K562 (cell line): ENCODE measurements around the gene KSR2. TPM values are rescaled to one million over a fixed set of nuclear protein-coding genes. Genes with fewer than 3 reads are reported as not detected.

Experiments
- ATAC-seq: fragments of 200-7000 bp; cut with Tn5 transposase; 3 replicates; pipeline ENCODE4 v1.9.1; 2020; ENCODE audit warnings: moderate library complexity
- BruUV-seq: library from RNA; stranded (reverse); fragments of 400-500 nt; replicated peaks from 2 replicates; lab custom pipeline; 2021; lab: Mats Ljungman, UMichigan
- CTCF ChIA-PET: fragments of 300-600 bp; formaldehyde crosslinking; extraction: SDS; loops from one replicate; lab custom pipeline; 2021; ENCODE audit warnings: low intra/inter-chr PET ratio; lab: Yijun Ruan, JAX
- POLR2A ChIA-PET: fragments of 300-600, 350-650 bp; sonication (Branson Sonifier 250); formaldehyde crosslinking; extraction: SDS; loops from one replicate; lab custom pipeline; 2021; ENCODE audit warnings: antibody characterized with exemption, inconsistent platforms; lab: Yijun Ruan, JAX
- DNase-seq, 4 experiments: peaks; one replicate each; pipeline versions ENCODE4 v3.0.0 to v3.0.0-alpha.2; 2011 to 2018; ENCODE audit warnings: low spot score in 3 of 4, mixed read lengths in 3 of 4; ENCODE audit errors: extremely low read depth in 1 of 4
- FAIRE-seq: peaks from 2 replicates; lab custom pipeline; 2011; peaks lifted over from hg19 to GRCh38; lab: Jason Lieb, UNC
- H2AFZ ChIP-seq: 2 replicates; pipeline ENCODE4 v1.6.0; 2011; ENCODE audit warnings: low read depth, low read length, control low read depth, inconsistent platforms
- H3K27ac ChIP-seq: fragments of 200-600 bp; 3 replicates; pipeline ENCODE4 v1.8.0; 2011; ENCODE audit warnings: low read depth, mild to moderate bottlenecking, control low read depth, inconsistent platforms, low read length, moderate library complexity, mixed read lengths; ENCODE audit errors: extremely low read depth
- H3K27me3 ChIP-seq, 2 experiments: fragments of 300-600 bp in 1 of 2; 2 replicates in 1 of 2; 3 replicates in 1 of 2; pipeline versions ENCODE4 v1.6.0 to v1.8.0; 2011; ENCODE audit warnings: inconsistent platforms in 2 of 2, low read length in 2 of 2, mild to moderate bottlenecking in 1 of 2, mixed read lengths in 1 of 2, moderate library complexity in 1 of 2; ENCODE audit not compliant: control insufficient read depth in 2 of 2, insufficient read depth in 2 of 2
- H3K36me3 ChIP-seq: fragments of 300-600 bp; 3 replicates; pipeline ENCODE4 v1.8.0; 2011; ENCODE audit warnings: mild to moderate bottlenecking, low read length, inconsistent platforms; ENCODE audit not compliant: control insufficient read depth, insufficient read depth
- H3K4me1 ChIP-seq, 2 experiments: fragments of 200-600 bp in 1 of 2; replicated peaks in 1 of 2; 2 replicates in 1 of 2; 3 replicates in 1 of 2; pipeline versions ENCODE4 v1.5.1 to v1.8.0; 2011; ENCODE audit warnings: inconsistent platforms in 2 of 2, low read length in 2 of 2, mild to moderate bottlenecking in 1 of 2, mixed read lengths in 1 of 2, moderate library complexity in 1 of 2; ENCODE audit not compliant: control insufficient read depth in 2 of 2, insufficient read depth in 2 of 2
- H3K4me2 ChIP-seq: 2 replicates; pipeline ENCODE4 v1.6.1; 2011; ENCODE audit warnings: low read length, control low read depth, inconsistent platforms, mixed read lengths; ENCODE audit not compliant: insufficient read depth
- H3K4me3 ChIP-seq: fragments of 200-600 bp; sonication (generic), shearing (Covaris generic); 2 replicates; pipeline ENCODE4 v1.5.1; 2016; ENCODE audit warnings: control low read depth, inconsistent platforms
- H3K79me2 ChIP-seq: fragments of 200-600 bp; 3 replicates; pipeline ENCODE4 v1.8.0; 2011; ENCODE audit warnings: low read length, inconsistent platforms; ENCODE audit not compliant: control insufficient read depth, insufficient read depth
- H3K9ac ChIP-seq, 2 experiments: 2 replicates each; pipeline versions ENCODE4 v1.6.0 to v1.6.1; 2011; ENCODE audit warnings: low read depth in 2 of 2, low read length in 2 of 2, control low read depth in 1 of 2, inconsistent platforms in 1 of 2, mild to moderate bottlenecking in 1 of 2, mixed read lengths in 1 of 2; ENCODE audit not compliant: insufficient read depth in 1 of 2
- H3K9me1 ChIP-seq: one replicate; pipeline ENCODE4 v1.6.0; 2011; ENCODE audit warnings: inconsistent platforms, mild to moderate bottlenecking, low read length, moderate library complexity; ENCODE audit not compliant: control insufficient read depth, insufficient read depth
- H3K9me3 ChIP-seq: replicated peaks from 2 replicates; pipeline ENCODE4 v1.5.1; 2011; ENCODE audit warnings: low read depth, low read length, inconsistent platforms; ENCODE audit not compliant: control insufficient read depth, insufficient read depth
- H4K20me1 ChIP-seq: replicated peaks from 2 replicates; pipeline ENCODE4 v1.6.1; 2011; ENCODE audit warnings: low read length, inconsistent platforms, mixed read lengths; ENCODE audit not compliant: control insufficient read depth, insufficient read depth
- DIDO1 ChIP-seq: fragments of 450-650 bp; IDR thresholded peaks from 2 replicates; pipeline ENCODE4 v1.6.1; 2016; ENCODE audit warnings: low read depth, missing biosample characterization, missing genetic modification characterization
- KDM5B ChIP-seq: fragments of 200-600 bp; sonication (generic); IDR thresholded peaks from 2 replicates; pipeline ENCODE4 v1.6.1; 2012; ENCODE audit warnings: low read depth, mild to moderate bottlenecking, moderate library complexity, low read length, control low read depth, inconsistent platforms; ENCODE audit not compliant: insufficient replicate concordance
- PHB2 ChIP-seq: fragments of 450-650 bp; IDR thresholded peaks from 2 replicates; pipeline ENCODE4 v1.6.1; 2017; ENCODE audit warnings: low read depth
- RB1 ChIP-seq: fragments of 450-650 bp; IDR thresholded peaks from 2 replicates; pipeline ENCODE4 v1.6.1; 2017; ENCODE audit warnings: low read depth, mild to moderate bottlenecking
- TEAD4 ChIP-seq, 2 experiments: sonication (generic) in 1 of 2; formaldehyde crosslinking in 1 of 2; IDR thresholded peaks; 2 replicates each; pipeline versions ENCODE4 v1.6.1 to v1.8.0; 2012 to 2022; ENCODE audit warnings: borderline replicate concordance in 1 of 2, inconsistent platforms in 1 of 2, low read length in 1 of 2, mild to moderate bottlenecking in 1 of 2, missing genetic modification reagents in 1 of 2
- THAP7 ChIP-seq: fragments of 250-450 bp; sonication (Bioruptor Pico); IDR thresholded peaks from 2 replicates; pipeline ENCODE4 v1.5.0; 2021
- ZBTB17 ChIP-seq: fragments of 450-650 bp; formaldehyde crosslinking; IDR thresholded peaks from 2 replicates; pipeline ENCODE4 v1.4.0; 2020; ENCODE audit warnings: mild to moderate bottlenecking
- ZNF3 ChIP-seq: fragments of 250-450 bp; sonication (Bioruptor Pico); IDR thresholded peaks from 2 replicates; pipeline ENCODE4 v1.5.0; 2021; ENCODE audit warnings: mild to moderate bottlenecking, moderate library complexity
- WGBS: fragments of 100-300 bp; shearing (Covaris generic); methylation state at CpG from one replicate; pipeline ENCODE4 v1.1.6; 2016; ENCODE audit warnings: low coverage, mixed read lengths; ENCODE audit not compliant: insufficient coverage; ENCODE audit errors: missing lambda C conversion rate; 5-methylcytosine and 5-hydroxymethylcytosine counted together
- in situ Hi-C: fragments of 300-500 bp; cut with MboI; formaldehyde crosslinking; loops from 4 replicates; pipeline ENCODE4 v1.15.0; 2018; ENCODE audit warnings: inconsistent platforms, mixed read lengths
- intact Hi-C: fragments of 100-400 bp; cut with micrococcal nuclease; formaldehyde crosslinking; loops from 2 replicates; pipeline ENCODE4 v1.14.2; 2022
- polyA plus RNA-seq, 8 experiments: library from polyadenylated mRNA; depleted of rRNA in 4 of 8; stranded (reverse) in 5 of 8; unstranded in 3 of 8; fragments of >200 nt; fragmentation: Nextera tagmentation in 2 of 8; fragmentation: Illumina TruSeq in 1 of 8; extraction: Ambion mirVana in 2 of 8; extraction: Trizol in 1 of 8; gene quantifications; 2 replicates each; pipeline versions ENCODE4 v1.2.1 to v1.2.3, GENCODE V29; 2011 to 2014; ENCODE audit warnings: inconsistent platforms in 1 of 8, missing spikeins in 1 of 8
- total RNA-seq, 7 experiments: library from RNA; depleted of rRNA in 6 of 7; stranded (reverse); fragments of >200 nt in 6 of 7; fragmentation: Illumina TruSeq in 2 of 7; extraction: Trizol in 2 of 7; gene quantifications; 2 replicates each; pipeline versions ENCODE4 v1.2.1 to v1.2.3, GENCODE V29; 2011 to 2021; ENCODE audit warnings: low replicate concordance in 1 of 7
- TF ChIP-seq, protein P1 (sequence below): fragments of 450-650 bp; formaldehyde crosslinking; IDR thresholded peaks from 2 replicates; pipeline ENCODE4 v1.4.0; 2022; ENCODE audit warnings: missing genetic modification characterization
- TF ChIP-seq, protein P2 (sequence below): sonication (generic); IDR thresholded peaks from 2 replicates; pipeline ENCODE4 v1.6.1; 2016
- TF ChIP-seq, protein P3 (sequence below): sonication (generic); formaldehyde crosslinking; IDR thresholded peaks from 2 replicates; pipeline ENCODE4 v1.8.0; 2022; ENCODE audit warnings: mild to moderate bottlenecking, missing genetic modification reagents

The KSR2 gene
- total and polyA plus RNA-seq, 9 of the 15 experiments (the other 6 are each of a cell fraction or from before 2014, with no cell fraction given): not detected

GRCh38 chr12:117699118-117699517 lies 269.7 kb downstream of the KSR2 start:
- Histone ChIP-seq H3K27me3 (no peaks in the 10 kb centered on the region), H3K9ac (no peak overlapping the region), H3K4me3 (no peak overlapping the region), H4K20me1 (no peaks in the 10 kb centered on the region; the same call in 1 of the 2 replicates), H3K27ac (no peak overlapping the region), H2AFZ (no peak overlapping the region), H3K36me3 (no peaks in the 10 kb centered on the region), H3K9me3 (no peaks in the 10 kb centered on the region), H3K79me2 (no peaks in the 10 kb centered on the region)
- BruUV-seq: no TSS peak
- ChIA-PET CTCF (no interaction called here), POLR2A (no interaction called here)
- in situ Hi-C loops: no loop called here
- WGBS: 0% methylated on average over 1 of the region's 1 CpG
- intact Hi-C loops: no loop called here
- TF ChIP-seq KDM5B (no peak), ZNF3 (CRISPR knock-in tag) (no peak), TEAD4 (IDR thresholded peaks at IDR 0.05; ENCODE audit: low read length) (no peak), TEAD4 (CRISPR knock-in tag; IDR thresholded peaks at IDR 0.05; ENCODE audit: borderline replicate concordance) (no peak), THAP7 (CRISPR knock-in tag) (no peak), PHB2 (no peak), RB1 (no peak), ZBTB17 (CRISPR knock-in tag) (no peak), DIDO1 (tag) (no peak)
- TF ChIP-seq, protein P1, sequence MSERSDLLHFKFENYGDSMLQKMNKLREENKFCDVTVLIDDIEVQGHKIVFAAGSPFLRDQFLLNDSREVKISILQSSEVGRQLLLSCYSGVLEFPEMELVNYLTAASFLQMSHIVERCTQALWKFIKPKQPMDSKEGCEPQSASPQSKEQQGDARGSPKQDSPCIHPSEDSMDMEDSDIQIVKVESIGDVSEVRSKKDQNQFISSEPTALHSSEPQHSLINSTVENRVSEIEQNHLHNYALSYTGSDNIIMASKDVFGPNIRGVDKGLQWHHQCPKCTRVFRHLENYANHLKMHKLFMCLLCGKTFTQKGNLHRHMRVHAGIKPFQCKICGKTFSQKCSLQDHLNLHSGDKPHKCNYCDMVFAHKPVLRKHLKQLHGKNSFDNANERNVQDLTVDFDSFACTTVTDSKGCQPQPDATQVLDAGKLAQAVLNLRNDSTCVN (CRISPR knock-in tag): no peak
- TF ChIP-seq, protein P2, sequence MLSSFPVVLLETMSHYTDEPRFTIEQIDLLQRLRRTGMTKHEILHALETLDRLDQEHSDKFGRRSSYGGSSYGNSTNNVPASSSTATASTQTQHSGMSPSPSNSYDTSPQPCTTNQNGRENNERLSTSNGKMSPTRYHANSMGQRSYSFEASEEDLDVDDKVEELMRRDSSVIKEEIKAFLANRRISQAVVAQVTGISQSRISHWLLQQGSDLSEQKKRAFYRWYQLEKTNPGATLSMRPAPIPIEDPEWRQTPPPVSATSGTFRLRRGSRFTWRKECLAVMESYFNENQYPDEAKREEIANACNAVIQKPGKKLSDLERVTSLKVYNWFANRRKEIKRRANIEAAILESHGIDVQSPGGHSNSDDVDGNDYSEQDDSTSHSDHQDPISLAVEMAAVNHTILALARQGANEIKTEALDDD: no peak
- TF ChIP-seq, protein P3, sequence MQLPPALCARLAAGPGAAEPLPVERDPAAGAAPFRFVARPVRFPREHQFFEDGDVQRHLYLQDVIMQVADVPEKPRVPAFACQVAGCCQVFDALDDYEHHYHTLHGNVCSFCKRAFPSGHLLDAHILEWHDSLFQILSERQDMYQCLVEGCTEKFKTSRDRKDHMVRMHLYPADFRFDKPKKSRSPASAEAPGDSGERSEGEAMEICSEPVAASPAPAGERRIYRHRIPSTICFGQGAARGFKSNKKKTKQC: no peak
- TF ChIP-seq, all 486 proteins: peak for 0
- no peak for FAIRE-seq
- H3K4me1 ChIP-seq: no peaks in the 10 kb centered on the region
- no peak for ATAC-seq
- DNase-seq: no peak
- no peaks in the 10 kb centered on the region for H3K9me1 ChIP-seq
- H3K4me2 ChIP-seq: no peak overlapping the region
